WERI-Rb-1 (cell line): ENCODE measurements around the gene C19orf81.

Experiments used
- DNase-seq: peaks from one replicate; pipeline ENCODE4 v3.0.0-alpha.2; 2020
- H3K27ac ChIP-seq: fragments of 250-450 bp; sonication (Bioruptor Pico); 2 replicates; pipeline ENCODE4 v1.5.1; 2020; ENCODE audit warnings: mild to moderate bottlenecking, moderate library complexity
- H3K27me3 ChIP-seq: fragments of 250-450 bp; sonication (Bioruptor Pico); 2 replicates; pipeline ENCODE4 v1.5.1; 2021; ENCODE audit warnings: mild to moderate bottlenecking, low read depth, moderate library complexity; ENCODE audit not compliant: insufficient read depth, severe bottlenecking
- H3K36me3 ChIP-seq: fragments of 250-450 bp; sonication (Bioruptor Pico); 2 replicates; pipeline ENCODE4 v1.5.1; 2020; ENCODE audit warnings: mild to moderate bottlenecking, moderate library complexity
- H3K4me3 ChIP-seq: 2 replicates; pipeline ENCODE4 v1.5.1; 2011; ENCODE audit warnings: low read depth, mild to moderate bottlenecking, control low read depth, low read length
- H3K9me3 ChIP-seq: fragments of 250-450 bp; sonication (Bioruptor Pico); 2 replicates; pipeline ENCODE4 v1.5.1; 2021; ENCODE audit warnings: mild to moderate bottlenecking, moderate library complexity; ENCODE audit not compliant: severe bottlenecking
- CTCF ChIP-seq: IDR thresholded peaks from 2 replicates; pipeline ENCODE4 v1.5.1; 2011; ENCODE audit warnings: low read depth, mild to moderate bottlenecking, control low read depth, inconsistent platforms, low read length

The C19orf81 gene

DNA sequence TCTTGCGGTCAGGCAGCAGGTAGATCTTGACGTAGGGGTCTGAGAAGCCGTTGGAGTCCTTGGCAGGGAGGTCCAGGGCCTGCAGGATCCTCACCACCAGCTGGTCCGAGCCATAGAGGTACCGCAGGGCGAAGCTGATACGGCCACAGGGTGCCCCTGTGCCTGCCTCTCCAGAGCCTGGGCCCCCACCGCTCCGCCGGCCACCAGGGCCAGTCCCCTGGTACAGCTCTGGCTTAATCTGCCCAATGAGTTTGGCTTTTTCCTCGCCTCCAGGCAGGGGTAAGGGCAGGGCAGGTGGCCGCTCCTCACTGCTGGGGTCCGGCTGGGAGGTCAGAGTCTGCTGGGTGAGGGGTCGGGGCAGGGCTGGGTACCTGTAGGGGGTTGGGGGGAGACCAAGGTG, 19.4 kb upstream of the C19orf81 start:
- H3K36me3 ChIP-seq = no peaks in the 10 kb centered on the region
- no peak overlapping the region for H3K4me3 ChIP-seq
- H3K27me3 ChIP-seq = no peaks in the 10 kb centered on the region
- peaks cover 3% of the 10 kb centered on the region for H3K9me3 ChIP-seq
- TF ChIP-seq CTCF = no peak
- H3K27ac ChIP-seq = no peak overlapping the region
- no peak for DNase-seq

DNA sequence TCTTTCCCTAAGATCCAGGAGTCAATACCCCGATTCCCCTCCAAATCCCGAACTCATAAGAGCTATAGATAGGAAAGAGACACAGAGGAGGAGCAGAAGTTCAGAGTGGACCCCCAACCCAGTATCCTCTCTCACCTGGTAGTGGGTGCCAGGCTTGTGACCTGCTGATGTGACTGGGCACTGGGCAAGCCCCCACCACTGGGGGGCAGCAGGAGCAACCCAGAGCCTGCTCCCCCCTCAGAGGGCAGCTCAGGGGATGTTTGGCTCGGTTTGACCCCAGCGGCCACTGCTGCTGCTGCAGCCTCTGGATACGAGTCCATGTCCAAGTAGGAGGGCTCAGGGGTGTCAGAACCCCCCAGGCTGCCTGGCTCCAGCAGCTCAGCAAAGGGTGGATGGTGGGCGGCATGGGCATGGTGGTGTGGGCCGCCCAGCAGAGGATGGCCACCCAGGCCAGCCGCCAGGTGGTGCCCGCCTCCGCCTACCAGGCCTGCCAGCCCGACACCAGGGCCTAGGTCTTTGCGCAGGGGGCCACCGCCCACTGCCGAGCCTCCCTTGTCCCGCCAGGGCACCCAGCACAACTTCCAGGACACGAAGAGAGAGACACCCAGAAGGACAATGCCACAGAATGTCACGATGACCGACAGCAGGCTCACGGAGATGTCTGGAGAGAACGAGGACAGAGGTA, 17.0 kb upstream of the C19orf81 start:
- Histone ChIP-seq H3K27me3 (no peaks in the 10 kb centered on the region), H3K27ac (no peak overlapping the region), H3K4me3 (no peak overlapping the region), H3K36me3 (no peaks in the 10 kb centered on the region), H3K9me3 (peaks cover 3% of the 10 kb centered on the region)
- DNase-seq = no peak
- peak; percentile 36; the same call in 1 of the 2 replicates for TF ChIP-seq CTCF

GRCh38 chr19:50633359-50633758, 15.9 kb upstream of the C19orf81 start:
- Histone ChIP-seq H3K9me3 (peaks cover 3% of the 10 kb centered on the region), H3K27ac (no peak overlapping the region), H3K4me3 (no peak overlapping the region), H3K36me3 (no peaks in the 10 kb centered on the region), H3K27me3 (no peaks in the 10 kb centered on the region)
- no peak for DNase-seq
- TF ChIP-seq CTCF = no peak

DNA sequence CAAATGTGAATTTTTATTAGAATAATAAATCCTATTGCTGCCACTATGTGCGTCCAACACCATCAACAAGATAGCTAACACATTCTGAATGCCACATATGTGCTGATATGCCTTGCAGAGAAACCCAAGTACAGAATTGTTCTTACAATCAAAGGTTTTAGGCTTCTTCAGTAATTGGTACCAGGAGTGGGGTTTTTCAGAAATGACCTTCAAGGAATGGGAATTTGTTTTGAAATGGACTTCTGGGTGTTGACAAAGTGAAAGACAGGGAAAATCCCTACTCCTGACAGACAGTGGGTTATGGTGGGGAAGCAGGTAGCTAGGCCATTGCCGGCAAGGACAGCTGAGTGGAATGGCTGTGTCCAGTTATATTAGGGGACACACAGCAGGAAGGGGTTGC, 15.3 kb upstream of the C19orf81 start:
- Histone ChIP-seq H3K27me3 (no peaks in the 10 kb centered on the region), H3K36me3 (no peaks in the 10 kb centered on the region), H3K4me3 (no peak overlapping the region), H3K27ac (no peak overlapping the region), H3K9me3 (peaks cover 3% of the 10 kb centered on the region)
- no peak for DNase-seq
- no peak for TF ChIP-seq CTCF

- DNase-seq = no peak
- no peaks in the 10 kb centered on the region for H3K36me3 ChIP-seq
- no peaks in the 10 kb centered on the region for H3K27me3 ChIP-seq
- TF ChIP-seq CTCF = no peak
- H3K4me3 ChIP-seq = no peak overlapping the region
- peaks cover 3% of the 10 kb centered on the region for H3K9me3 ChIP-seq
- no peak overlapping the region for H3K27ac ChIP-seq
Measured at GRCh38 chr19:50636317-50637085, 12.7 kb upstream of the C19orf81 start.

DNA sequence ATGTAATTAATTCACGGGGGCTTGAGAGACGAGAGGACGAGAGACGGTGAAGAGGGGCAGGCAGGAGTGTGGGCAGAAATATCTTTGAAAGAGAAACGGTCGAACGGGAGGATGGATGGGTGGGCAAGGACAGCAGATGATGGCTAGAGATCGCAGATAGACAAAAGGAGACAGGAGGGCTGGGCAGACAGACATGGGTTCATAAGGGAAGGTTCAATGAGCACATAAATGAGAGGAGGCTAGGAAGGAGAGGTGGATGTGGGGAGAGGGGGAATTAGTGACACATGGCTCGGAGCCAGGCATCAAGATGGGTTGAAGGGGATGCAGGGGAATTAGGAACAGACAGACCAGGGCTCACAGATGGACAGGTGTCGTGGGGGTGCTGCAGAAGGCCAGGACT, 10.6 kb upstream of the C19orf81 start:
- H3K27ac ChIP-seq = no peak overlapping the region
- DNase-seq = no peak
- peaks cover 3% of the 10 kb centered on the region for H3K9me3 ChIP-seq
- H3K4me3 ChIP-seq = peak overlapping the region; percentile 92
- H3K27me3 ChIP-seq = peaks cover 4% of the 10 kb centered on the region
- no peaks in the 10 kb centered on the region for H3K36me3 ChIP-seq
- TF ChIP-seq CTCF = no peak
